DLD1 (cell line): ENCODE measurements around the gene MMRN2.
"Not testable (repeated sequence)": the region's sequence is repeated elsewhere in the genome, so short reads cannot be mapped to it uniquely, and the experiment has no call there.

Experiments used
- in situ Hi-C: cut with HindIII; loops from 2 replicates; pipeline ENCODE4 v1.10.0; 2017; ENCODE audit warnings: low sequenced_read_pairs

The MMRN2 gene, protein sequence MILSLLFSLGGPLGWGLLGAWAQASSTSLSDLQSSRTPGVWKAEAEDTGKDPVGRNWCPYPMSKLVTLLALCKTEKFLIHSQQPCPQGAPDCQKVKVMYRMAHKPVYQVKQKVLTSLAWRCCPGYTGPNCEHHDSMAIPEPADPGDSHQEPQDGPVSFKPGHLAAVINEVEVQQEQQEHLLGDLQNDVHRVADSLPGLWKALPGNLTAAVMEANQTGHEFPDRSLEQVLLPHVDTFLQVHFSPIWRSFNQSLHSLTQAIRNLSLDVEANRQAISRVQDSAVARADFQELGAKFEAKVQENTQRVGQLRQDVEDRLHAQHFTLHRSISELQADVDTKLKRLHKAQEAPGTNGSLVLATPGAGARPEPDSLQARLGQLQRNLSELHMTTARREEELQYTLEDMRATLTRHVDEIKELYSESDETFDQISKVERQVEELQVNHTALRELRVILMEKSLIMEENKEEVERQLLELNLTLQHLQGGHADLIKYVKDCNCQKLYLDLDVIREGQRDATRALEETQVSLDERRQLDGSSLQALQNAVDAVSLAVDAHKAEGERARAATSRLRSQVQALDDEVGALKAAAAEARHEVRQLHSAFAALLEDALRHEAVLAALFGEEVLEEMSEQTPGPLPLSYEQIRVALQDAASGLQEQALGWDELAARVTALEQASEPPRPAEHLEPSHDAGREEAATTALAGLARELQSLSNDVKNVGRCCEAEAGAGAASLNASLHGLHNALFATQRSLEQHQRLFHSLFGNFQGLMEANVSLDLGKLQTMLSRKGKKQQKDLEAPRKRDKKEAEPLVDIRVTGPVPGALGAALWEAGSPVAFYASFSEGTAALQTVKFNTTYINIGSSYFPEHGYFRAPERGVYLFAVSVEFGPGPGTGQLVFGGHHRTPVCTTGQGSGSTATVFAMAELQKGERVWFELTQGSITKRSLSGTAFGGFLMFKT

DNA sequence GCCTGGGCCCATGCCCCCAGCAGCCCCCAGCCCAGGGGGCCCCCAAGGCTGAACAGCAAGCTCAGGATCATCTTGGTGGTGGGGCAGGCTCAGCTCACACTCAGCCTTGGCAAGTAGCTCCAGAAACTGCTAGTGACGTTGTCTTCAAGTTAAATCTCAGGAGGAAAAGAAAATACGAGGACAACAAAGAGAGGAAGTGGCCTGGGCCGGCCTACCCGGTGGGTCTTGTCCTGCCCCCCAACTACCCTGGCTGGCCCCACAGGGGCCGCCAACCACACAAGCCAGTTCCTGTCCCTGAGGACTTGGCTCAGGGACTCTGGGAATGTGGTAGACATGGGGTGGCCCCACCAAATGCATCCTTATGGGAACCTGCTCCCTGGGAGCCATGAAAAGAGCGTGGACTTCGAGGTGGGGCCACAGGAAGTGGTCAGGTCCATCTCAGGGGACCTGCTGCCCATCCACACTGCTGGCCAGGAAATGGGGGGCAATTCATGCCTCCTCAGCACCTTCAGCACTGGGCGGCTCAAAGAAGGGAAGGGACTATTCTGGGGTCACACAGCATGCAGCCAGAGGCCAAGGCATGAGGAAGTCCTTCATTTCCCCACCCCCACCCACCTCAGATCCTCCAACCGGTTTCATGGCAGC lies at the start of gene MMRN2:
TSS of gene MMRN2 (minus strand) at position 145 of the 645 bp plus-strand sequence. CDS start at position 71, 74 bp downstream.
- in situ Hi-C loops = no loop called here

DNA sequence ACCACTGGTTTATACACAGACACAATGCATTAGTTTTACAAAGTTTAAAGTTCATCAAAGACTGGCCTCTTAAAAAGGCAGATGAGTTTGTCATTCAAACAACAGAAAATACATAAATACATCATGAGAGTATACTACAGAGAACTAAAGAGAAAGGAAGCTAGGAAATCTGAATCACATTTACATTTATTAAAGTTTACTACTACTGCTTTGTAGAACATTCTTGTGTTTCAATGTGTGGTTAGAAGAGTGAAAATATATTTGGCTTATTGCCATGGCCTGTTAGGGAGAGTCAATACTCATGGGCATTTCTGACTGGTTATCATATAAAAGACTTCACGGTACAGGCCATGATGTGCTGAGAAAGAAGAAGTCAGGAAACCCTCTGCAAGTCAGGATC lies 49.7 kb upstream of the MMRN2 start:
- in situ Hi-C loops = not testable (repeated sequence)

GRCh38 chr10:87000491-87000890 lies 43.1 kb upstream of the MMRN2 start:
- in situ Hi-C loops = no loop called here

DNA sequence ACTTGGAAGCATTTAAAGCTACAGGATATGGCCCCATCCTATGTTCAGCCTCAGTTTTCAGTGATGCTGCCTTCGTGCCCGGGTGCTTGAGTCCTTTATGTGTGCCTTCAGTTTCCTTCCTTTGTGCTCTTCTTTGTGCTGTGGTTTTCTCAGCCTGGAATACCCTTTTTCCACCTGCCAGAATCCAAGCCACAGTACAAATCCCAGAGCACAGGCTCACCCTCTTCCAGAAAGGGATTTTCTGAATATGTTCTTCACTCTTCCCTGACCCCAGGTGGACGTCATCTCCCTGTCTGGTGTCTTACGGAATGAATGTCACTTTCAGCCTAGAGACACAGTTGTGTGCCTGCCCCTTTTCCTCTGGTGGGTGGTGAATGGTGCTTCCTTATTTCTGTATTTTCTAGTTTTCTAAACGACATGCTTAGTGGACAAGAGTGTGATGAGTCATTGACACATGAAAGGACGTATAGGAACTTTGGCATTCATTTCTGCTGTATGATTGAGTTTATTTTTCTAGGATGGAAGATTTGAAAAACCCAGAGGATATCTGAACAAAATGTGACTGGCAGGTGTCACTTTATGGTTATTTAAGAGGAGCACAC lies 42.5 kb upstream of the MMRN2 start:
- in situ Hi-C loops = not testable (repeated sequence)

- in situ Hi-C loops = no loop called here
Observed at GRCh38 chr10:86992929-86993328, 35.5 kb upstream of the MMRN2 start.

DNA sequence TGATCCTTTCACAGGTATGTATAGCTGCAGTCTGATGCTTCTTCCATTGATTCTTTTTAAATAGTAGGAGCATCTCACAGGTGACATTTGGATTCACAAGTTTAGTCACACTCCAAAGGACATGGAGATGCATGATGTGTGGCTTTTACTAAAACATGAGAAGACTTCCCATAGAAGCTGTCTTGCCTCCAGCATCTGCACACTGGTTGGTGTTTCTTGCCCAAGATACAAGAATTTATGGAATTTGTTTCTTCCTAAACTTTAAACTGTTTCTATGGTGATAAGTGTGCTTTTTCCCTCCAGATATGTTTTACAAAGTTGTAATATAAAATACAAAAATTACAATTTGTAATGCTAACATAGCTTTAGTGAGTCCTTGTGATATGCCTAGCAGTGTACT lies 35.0 kb upstream of the MMRN2 start:
- in situ Hi-C loops = no loop called here

DNA sequence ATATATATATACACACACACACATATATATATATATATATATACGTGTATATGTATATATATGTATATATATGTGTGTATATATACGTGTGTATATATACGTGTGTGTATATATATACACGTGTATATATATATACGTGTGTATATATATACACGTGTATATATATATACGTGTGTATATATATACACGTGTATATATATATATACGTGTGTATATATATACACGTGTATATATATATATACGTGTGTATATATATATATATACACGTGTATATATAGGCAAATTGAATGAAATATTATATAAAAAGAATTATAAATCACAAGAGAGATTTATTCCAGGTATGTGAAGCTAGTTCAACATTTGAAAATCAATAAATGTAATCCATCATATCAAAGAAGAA lies 33.9 kb upstream of the MMRN2 start:
- in situ Hi-C loops = not testable (repeated sequence)

- in situ Hi-C loops = no loop called here
Observed at GRCh38 chr10:86988520-86988919, 31.1 kb upstream of the MMRN2 start.

DNA sequence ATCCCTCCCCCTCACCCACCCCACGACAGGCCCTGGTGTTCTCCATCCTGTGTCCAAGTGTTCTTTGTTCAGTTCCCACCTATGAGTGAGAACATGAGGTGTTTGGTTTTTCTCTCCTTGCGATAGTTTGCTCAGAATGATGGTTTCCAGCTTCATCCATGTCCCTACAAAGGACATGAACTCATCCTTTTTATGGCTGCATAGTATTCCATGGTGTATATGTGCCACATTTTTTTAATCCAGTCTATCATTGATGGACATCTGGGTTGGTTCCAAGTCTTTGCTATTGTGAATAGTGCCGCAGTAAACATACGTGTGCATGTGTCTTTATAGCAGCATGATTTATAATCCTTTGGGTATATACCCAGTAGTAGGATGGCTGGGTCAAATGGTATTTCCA lies 27.1 kb upstream of the MMRN2 start:
- in situ Hi-C loops = not testable (repeated sequence)

DNA sequence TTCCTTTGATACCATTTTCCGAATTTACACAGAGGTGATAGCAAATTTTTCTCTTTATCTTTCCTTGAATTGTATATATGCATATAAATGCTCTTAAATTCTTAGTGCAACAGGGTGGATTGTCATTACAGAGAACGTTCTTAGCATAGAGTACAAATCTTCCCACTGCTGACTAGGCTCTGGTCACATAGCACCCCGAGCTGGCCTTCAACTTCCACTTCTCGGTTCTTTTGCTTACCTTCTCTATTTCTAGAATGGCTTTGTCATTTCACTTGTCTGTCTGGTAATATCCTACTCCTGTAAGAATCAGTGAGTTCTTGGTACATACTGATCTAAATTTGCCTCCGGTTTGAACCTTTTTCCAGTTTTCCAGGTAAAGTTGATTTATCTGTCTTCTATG lies 24.3 kb upstream of the MMRN2 start:
- in situ Hi-C loops = no loop called here

DNA sequence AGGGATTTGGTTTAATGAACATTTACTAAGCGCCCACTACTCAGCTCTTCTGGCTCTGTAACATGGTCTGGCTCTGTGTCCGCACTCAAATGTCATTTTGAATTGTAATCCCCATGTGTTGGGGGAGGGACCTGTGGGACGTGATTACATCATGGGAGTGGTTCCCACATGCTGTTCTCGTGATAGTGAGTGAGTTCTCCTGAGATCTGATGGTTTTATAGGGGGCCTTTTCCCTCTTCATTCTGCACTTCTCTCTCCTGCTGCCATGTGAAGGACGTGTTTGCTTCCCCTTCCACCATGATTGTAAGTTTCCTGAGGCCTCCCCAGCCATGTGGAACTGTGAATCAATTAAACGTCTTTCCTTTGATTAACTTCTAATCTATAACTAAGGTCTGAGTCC lies 23.6 kb upstream of the MMRN2 start:
- in situ Hi-C loops = not testable (repeated sequence)

DNA sequence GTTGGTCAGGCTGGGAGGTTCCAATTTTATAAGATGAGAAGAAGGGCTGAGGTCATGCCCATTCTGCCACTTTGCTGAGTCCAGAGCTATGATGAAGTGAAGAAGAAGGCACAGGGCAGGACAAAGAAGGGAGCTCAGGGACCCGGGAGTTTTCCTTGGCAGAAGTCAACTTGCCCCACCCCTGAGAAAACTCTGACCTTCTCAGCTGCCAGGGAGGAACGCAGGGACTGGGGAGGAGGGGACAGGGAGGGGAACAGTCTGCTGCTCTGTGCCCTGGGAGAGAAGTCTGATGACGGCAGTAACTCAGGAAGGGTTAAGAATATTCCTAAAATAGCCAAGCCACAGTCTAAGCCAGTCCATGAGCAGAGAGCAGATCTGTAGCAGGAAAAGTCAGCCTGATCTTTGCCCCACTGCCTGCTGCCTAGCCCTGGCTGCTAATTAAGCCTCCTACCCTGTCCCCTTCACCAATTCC lies 22.6 kb upstream of the MMRN2 start:
- in situ Hi-C loops = no loop called here

GRCh38 chr10:86979296-86979818 lies 21.9 kb upstream of the MMRN2 start:
- in situ Hi-C loops = no loop called here

- in situ Hi-C loops = not testable (repeated sequence)
Observed at GRCh38 chr10:86978457-86978856, 21.0 kb upstream of the MMRN2 start.

GRCh38 chr10:86976362-86977056 lies 19.1 kb upstream of the MMRN2 start:
- in situ Hi-C loops = no loop called here

DNA sequence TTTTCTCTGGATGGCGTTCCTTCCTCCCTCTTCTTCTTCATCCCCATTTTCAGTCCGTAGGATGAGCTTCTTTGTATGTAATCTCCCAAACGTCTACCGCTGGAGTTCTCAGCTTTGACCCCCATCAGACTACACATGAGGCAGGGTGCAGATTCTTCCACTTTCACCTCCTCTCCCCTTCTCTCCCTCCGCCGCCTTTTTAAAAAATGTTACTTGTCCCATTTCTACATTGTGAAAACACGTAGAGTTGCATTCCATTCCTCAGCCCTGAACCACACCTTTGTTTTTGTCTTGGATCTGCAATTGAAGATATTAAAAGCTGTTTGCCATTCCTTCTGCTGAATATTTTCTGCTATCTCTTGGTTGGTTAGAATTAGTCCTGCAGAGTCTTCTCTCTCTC lies 17.1 kb upstream of the MMRN2 start:
- in situ Hi-C loops = no loop called here

DNA sequence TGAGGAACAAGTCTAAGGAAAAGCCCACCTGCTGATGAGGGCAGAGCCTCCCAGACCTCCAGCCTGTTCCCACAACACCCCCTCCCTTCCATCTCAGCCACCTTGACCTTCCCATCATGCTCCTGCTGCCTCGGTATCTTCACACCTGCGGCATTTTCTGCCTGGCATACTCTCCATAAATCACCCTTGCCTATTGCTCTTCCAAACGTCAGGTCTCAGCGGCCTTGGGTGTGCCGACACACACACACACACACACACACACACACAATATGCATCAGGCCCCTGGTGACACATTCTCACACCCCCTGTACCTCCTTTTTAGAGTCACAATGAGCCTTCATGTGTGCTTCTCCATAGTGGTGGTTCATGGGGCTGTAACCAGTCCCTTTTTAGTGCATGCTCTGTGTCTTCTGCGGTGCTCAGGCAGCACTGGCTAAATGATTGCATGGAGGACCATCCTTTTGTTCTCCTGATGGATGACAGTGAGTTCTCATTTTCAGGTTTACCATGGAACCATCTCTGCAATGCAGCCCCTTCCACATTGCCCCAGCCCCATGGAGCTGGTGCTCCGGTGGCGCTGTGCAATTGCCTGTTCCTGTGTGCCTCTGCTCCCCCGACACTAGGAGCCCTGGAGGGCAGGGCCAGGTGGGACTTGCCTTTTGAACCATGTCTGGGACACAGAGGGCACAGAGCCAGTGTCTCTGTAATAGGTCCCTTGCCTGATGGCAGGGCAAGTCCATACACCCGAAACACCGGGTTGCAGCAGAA lies 15.4 kb upstream of the MMRN2 start:
- in situ Hi-C loops = no loop called here

DNA sequence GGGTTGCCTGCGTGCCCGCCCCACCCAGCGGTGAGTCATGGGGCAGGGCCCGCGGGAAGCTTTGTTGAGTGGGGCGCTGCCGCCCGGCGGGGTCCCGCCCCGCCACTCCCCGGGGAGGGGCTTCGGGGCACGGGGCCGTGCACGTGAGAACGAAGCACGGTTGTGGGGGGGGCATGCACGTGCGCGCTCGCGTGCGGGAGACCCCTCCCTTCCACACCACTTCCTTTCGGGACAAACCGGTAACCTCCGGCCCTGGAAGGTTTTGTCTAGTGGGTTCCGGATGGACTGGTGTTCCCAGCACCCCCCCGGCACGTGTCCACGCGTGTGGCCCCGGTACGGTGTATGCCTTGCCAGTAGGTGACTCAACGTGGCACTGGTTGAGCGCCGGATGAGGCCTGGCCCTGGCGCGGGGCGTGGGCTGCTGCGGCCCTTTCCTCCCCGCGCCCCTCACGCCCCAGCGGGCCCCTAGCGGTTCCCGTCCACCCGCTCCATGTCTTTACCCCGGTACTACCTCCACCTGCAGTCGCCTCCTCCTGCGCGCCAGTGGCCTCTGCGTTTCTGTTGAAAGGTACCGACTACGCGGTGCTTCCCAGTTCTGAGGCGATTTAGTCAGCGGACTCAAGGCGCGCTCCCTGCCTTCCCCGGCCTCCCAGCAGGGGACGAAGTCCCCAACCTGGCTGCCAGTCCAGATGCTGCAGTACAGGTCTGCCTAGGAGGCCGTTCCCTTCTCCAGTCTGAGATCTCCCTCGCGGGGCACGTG lies 14.0 kb upstream of the MMRN2 start:
- in situ Hi-C loops = no loop called here

GRCh38 chr10:86970982-86971231 lies 13.5 kb upstream of the MMRN2 start:
- in situ Hi-C loops = no loop called here
